ENCODE data around the gene CYP2W1.

DNA sequence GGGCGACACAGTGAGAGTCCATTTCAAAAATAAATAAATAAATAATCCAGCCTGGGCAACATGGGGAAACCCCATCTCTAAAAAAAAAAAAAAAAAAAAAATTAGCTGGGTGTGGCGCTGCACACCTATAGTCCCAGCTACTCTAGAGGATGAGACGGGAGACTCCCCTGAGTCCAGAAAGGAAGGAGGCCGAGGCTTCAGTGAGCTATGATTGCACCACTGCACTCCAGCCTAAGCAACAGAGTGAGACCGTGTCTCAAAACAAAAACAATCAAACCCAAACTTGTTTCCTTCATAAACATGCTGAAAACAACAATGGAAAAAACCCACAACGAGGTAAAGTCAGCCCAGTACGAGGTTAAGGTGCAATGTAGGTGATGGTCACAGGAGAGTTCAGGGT is 8.8 kb upstream of the CYP2W1 start:
- TF ChIP-seq, protein P1, sequence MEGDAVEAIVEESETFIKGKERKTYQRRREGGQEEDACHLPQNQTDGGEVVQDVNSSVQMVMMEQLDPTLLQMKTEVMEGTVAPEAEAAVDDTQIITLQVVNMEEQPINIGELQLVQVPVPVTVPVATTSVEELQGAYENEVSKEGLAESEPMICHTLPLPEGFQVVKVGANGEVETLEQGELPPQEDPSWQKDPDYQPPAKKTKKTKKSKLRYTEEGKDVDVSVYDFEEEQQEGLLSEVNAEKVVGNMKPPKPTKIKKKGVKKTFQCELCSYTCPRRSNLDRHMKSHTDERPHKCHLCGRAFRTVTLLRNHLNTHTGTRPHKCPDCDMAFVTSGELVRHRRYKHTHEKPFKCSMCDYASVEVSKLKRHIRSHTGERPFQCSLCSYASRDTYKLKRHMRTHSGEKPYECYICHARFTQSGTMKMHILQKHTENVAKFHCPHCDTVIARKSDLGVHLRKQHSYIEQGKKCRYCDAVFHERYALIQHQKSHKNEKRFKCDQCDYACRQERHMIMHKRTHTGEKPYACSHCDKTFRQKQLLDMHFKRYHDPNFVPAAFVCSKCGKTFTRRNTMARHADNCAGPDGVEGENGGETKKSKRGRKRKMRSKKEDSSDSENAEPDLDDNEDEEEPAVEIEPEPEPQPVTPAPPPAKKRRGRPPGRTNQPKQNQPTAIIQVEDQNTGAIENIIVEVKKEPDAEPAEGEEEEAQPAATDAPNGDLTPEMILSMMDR (IDR thresholded peaks at IDR 0.05), result no peak
- TF ChIP-seq SMC3 (IDR thresholded peaks at IDR 0.05) (no peak), CBX2 (IDR thresholded peaks at IDR 0.05; ENCODE audit: borderline replicate concordance, low read depth) (no peak), ZFP36 (IDR thresholded peaks at IDR 0.05; ENCODE audit: borderline replicate concordance, partially characterized antibody) (no peak), POLR2A (IDR thresholded peaks at IDR 0.05; ENCODE audit: low read length) (no peak), CHD4 (IDR thresholded peaks at IDR 0.05; ENCODE audit: borderline replicate concordance) (no peak), MAFK (IDR thresholded peaks at IDR 0.05; ENCODE audit: partially characterized antibody) (no peak), NR3C1 (IDR thresholded peaks at IDR 0.05) (no peak)
- TF ChIP-seq, protein P2, sequence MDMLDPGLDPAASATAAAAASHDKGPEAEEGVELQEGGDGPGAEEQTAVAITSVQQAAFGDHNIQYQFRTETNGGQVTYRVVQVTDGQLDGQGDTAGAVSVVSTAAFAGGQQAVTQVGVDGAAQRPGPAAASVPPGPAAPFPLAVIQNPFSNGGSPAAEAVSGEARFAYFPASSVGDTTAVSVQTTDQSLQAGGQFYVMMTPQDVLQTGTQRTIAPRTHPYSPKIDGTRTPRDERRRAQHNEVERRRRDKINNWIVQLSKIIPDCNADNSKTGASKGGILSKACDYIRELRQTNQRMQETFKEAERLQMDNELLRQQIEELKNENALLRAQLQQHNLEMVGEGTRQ (IDR thresholded peaks at IDR 0.05), result no peak
